HEK293 (cell line): ENCODE results near the gene EVC2.

Experiments
- CTCF ChIA-PET: fragments of 350-600 bp; formaldehyde crosslinking; extraction: SDS; loops from one replicate; lab custom pipeline; 2021; ENCODE audit warnings: antibody characterized with exemption; lab: Yijun Ruan, JAX
- POLR2A ChIA-PET: fragments of 300-600 bp; formaldehyde crosslinking; extraction: SDS; loops from one replicate; lab custom pipeline; 2020; ENCODE audit warnings: antibody characterized with exemption, inconsistent platforms; lab: Yijun Ruan, JAX
- H3K27ac ChIP-seq: fragments of 200-500 bp; sonication (Bioruptor generic); 2 replicates; pipeline ENCODE4 v1.5.1; 2014; ENCODE audit warnings: low read depth, low read length, control low read depth, inconsistent platforms; ENCODE audit errors: extremely low read depth
- H3K36me3 ChIP-seq, 2 experiments: fragments of 200-500 bp in 1 of 2; sonication (Bioruptor generic) in 1 of 2; 1 replicate in 1 of 2; 2 replicates in 1 of 2; pipeline ENCODE4 v1.5.1; 2014 to 2017; ENCODE audit warnings: inconsistent platforms in 2 of 2, low read length in 2 of 2; ENCODE audit not compliant: control insufficient read depth in 2 of 2, insufficient read depth in 1 of 2
- H3K4me1 ChIP-seq: fragments of 200-500 bp; sonication (Bioruptor generic); 2 replicates; pipeline ENCODE4 v1.5.1; 2014; ENCODE audit warnings: mild to moderate bottlenecking, low read length, inconsistent platforms; ENCODE audit not compliant: control insufficient read depth, insufficient read depth
- H3K4me3 ChIP-seq: 2 replicates; pipeline ENCODE4 v1.5.1; 2011; ENCODE audit warnings: low read depth, mild to moderate bottlenecking, control low read depth, low read length, moderate library complexity
- H3K9me3 ChIP-seq: fragments of 200-500 bp; sonication (Bioruptor generic); 2 replicates; pipeline ENCODE4 v1.5.1; 2014; ENCODE audit warnings: low read depth, low read length, inconsistent platforms; ENCODE audit not compliant: control insufficient read depth, insufficient read depth
- FEZF1 ChIP-seq: fragments of 450-650 bp; formaldehyde crosslinking; IDR thresholded peaks from 2 replicates; pipeline ENCODE4 v1.5.1; 2016; ENCODE audit warnings: missing biosample characterization, missing genetic modification characterization
- KLF1 ChIP-seq: fragments of 450-650 bp; formaldehyde crosslinking; IDR thresholded peaks from 2 replicates; pipeline ENCODE4 v1.5.1; 2016; ENCODE audit warnings: missing biosample characterization, missing genetic modification characterization
- KLF10 ChIP-seq: fragments of 450-650 bp; IDR thresholded peaks from 2 replicates; pipeline ENCODE4 v1.5.1; 2018; ENCODE audit warnings: missing biosample characterization, mild to moderate bottlenecking, missing genetic modification characterization
- MEIS1 ChIP-seq: sonication (generic); formaldehyde crosslinking; IDR thresholded peaks from 2 replicates; pipeline ENCODE4 v1.8.1; 2022; ENCODE audit warnings: missing genetic modification reagents, mild to moderate bottlenecking, borderline replicate concordance
- ZBTB17 ChIP-seq: fragments of 450-650 bp; formaldehyde crosslinking; IDR thresholded peaks from 2 replicates; pipeline ENCODE4 v1.5.1; 2016; ENCODE audit warnings: missing biosample characterization, missing genetic modification characterization
- ZFP69B ChIP-seq: fragments of 450-650 bp; formaldehyde crosslinking; IDR thresholded peaks from 2 replicates; pipeline ENCODE4 v1.5.1; 2016; ENCODE audit warnings: missing biosample characterization, missing genetic modification characterization
- ZNF114 ChIP-seq: fragments of 450-650 bp; formaldehyde crosslinking; IDR thresholded peaks from 2 replicates; pipeline ENCODE4 v1.5.0; 2017; ENCODE audit warnings: missing biosample characterization, missing genetic modification characterization
- ZNF169 ChIP-seq: fragments of 450-650 bp; formaldehyde crosslinking; IDR thresholded peaks from 2 replicates; pipeline ENCODE4 v1.5.1; 2016; ENCODE audit warnings: missing biosample characterization, missing genetic modification characterization
- ZNF184 ChIP-seq: fragments of 450-650 bp; IDR thresholded peaks from 2 replicates; pipeline ENCODE4 v1.5.1; 2018; ENCODE audit warnings: missing biosample characterization, mild to moderate bottlenecking, missing genetic modification characterization
- ZNF24 ChIP-seq: fragments of 450-650 bp; formaldehyde crosslinking; IDR thresholded peaks from 2 replicates; pipeline ENCODE4 v1.5.1; 2016; ENCODE audit warnings: missing biosample characterization, missing genetic modification characterization
- ZNF341 ChIP-seq: fragments of 450-650 bp; formaldehyde crosslinking; IDR thresholded peaks from 2 replicates; pipeline ENCODE4; 2016; ENCODE audit warnings: low read depth, missing biosample characterization, missing genetic modification characterization
- ZNF366 ChIP-seq: fragments of 450-650 bp; formaldehyde crosslinking; conservative IDR thresholded peaks from 2 replicates; pipeline ENCODE4 v1.5.1; 2016; ENCODE audit warnings: missing biosample characterization, missing genetic modification characterization
- ZNF416 ChIP-seq: fragments of 450-650 bp; formaldehyde crosslinking; IDR thresholded peaks from 2 replicates; pipeline ENCODE4 v1.5.1; 2016; ENCODE audit warnings: missing biosample characterization, missing genetic modification characterization
- ZNF473 ChIP-seq: fragments of 450-650 bp; formaldehyde crosslinking; IDR thresholded peaks from 2 replicates; pipeline ENCODE4 v1.5.1; 2017; ENCODE audit warnings: missing biosample characterization, missing genetic modification characterization
- ZNF48 ChIP-seq: fragments of 450-650 bp; formaldehyde crosslinking; IDR thresholded peaks from 2 replicates; pipeline ENCODE4 v1.5.1; 2016; ENCODE audit warnings: missing biosample characterization, missing genetic modification characterization
- ZNF624 ChIP-seq: fragments of 450-650 bp; formaldehyde crosslinking; IDR thresholded peaks from 2 replicates; pipeline ENCODE4 v1.5.1; 2017; ENCODE audit warnings: missing biosample characterization, missing genetic modification characterization
- ZNF660 ChIP-seq: fragments of 450-650 bp; IDR thresholded peaks from 2 replicates; pipeline ENCODE4 v1.5.1; 2018; ENCODE audit warnings: missing biosample characterization, mild to moderate bottlenecking, missing genetic modification characterization
- ZNF777 ChIP-seq: fragments of 450-650 bp; formaldehyde crosslinking; IDR thresholded peaks from 2 replicates; pipeline ENCODE4 v1.5.1; 2017; ENCODE audit warnings: missing biosample characterization, missing genetic modification characterization, borderline replicate concordance
- ZNF791 ChIP-seq: fragments of 450-650 bp; formaldehyde crosslinking; IDR thresholded peaks from 2 replicates; pipeline ENCODE4 v1.5.1; 2016; ENCODE audit warnings: missing biosample characterization, missing genetic modification characterization
- TF ChIP-seq, protein P1 (sequence below): fragments of 450-650 bp; formaldehyde crosslinking; IDR thresholded peaks from 2 replicates; pipeline ENCODE4; 2016; ENCODE audit warnings: missing biosample characterization, missing genetic modification characterization
- TF ChIP-seq, protein P2 (sequence below): fragments of 450-650 bp; formaldehyde crosslinking; IDR thresholded peaks from 2 replicates; pipeline ENCODE4 v1.5.1; 2016; ENCODE audit warnings: missing biosample characterization, missing genetic modification characterization
- TF ChIP-seq, protein P3 (sequence below): fragments of 450-650 bp; formaldehyde crosslinking; IDR thresholded peaks from 2 replicates; pipeline ENCODE4 v1.5.1; 2016; ENCODE audit warnings: missing biosample characterization, missing genetic modification characterization
- TF ChIP-seq, protein P4 (sequence below): fragments of 450-650 bp; formaldehyde crosslinking; IDR thresholded peaks from 2 replicates; pipeline ENCODE4 v1.5.1; 2017; ENCODE audit warnings: missing biosample characterization, missing genetic modification characterization

EVC2 gene

DNA sequence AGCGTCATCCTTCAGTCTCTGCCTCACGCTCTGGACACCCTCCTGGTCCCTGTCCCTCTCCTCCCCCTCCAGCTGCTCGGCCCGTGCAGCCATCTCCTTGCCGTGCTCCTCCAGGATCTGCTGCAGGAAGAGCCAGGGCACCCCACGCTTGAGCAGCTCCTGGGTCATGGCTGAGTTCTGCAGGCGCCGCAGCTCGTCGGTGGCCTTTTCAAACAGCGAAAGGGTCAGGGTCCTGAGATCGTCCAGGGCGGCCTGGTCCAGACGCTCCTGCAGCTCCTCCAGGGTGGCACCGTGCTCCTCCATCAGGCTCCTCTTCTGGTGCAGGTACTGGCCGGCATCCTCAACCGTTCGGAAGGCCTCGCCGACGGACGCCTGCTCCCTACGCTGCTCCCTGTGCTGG is 85.8 kb downstream of the EVC2 start:
- H3K4me3 ChIP-seq: no peak overlapping the region
- CTCF ChIA-PET: no interaction called here
- POLR2A ChIA-PET: no interaction called here
- no peaks in the 10 kb centered on the region for H3K4me1 ChIP-seq
- H3K9me3 ChIP-seq: no peaks in the 10 kb centered on the region
- H3K36me3 ChIP-seq: no peaks in the 10 kb centered on the region
- H3K27ac ChIP-seq: no peak overlapping the region
- TF ChIP-seq MEIS1 (CRISPR knock-in tag) (no peak), ZNF791 (tag by site-specific recombination) (no peak)

DNA sequence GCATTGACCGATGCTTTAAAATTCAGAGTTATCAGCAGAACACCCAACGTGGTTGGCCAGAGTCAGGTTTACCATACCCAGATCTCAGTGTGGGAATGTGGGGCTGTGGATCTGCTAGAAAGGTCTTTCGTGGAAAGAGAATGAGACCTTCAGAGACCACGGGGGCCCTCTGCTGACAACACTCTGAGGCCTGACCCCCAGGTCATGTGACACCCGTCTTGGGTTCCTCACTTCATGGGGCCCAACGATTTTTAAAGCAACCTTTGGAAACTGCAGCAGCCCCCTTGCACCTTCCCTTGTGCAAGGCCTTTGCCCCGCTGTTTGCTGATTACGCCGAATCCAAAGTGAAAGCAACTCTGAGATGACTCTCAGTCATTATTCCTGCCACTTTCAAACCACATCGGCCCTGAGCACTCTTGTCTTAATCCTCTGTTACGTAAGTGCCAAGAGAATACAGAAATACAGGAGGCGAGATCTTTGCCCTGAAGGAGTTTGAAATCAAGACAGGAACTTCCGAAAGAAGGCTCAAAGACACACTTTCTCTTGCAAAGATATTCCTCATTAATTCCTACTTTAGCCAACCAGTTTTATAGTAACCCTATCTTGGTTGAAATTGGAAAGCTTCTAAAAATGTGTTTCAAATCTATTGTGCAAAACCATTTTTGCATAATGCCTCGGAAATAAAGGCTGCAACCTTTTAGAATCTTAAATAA is 88.3 kb downstream of the EVC2 start:
- Histone ChIP-seq H3K4me1 (no peaks in the 10 kb centered on the region), H3K27ac (no peak overlapping the region), H3K36me3 (no peaks in the 10 kb centered on the region), H3K9me3 (no peaks in the 10 kb centered on the region), H3K4me3 (no peak overlapping the region)
- TF ChIP-seq ZNF660 (tag by site-specific recombination) (no peak), ZNF777 (tag by site-specific recombination) (no peak), ZNF114 (tag by site-specific recombination) (no peak), KLF1 (tag by site-specific recombination) (no peak), ZNF341 (tag by site-specific recombination) (no peak), KLF10 (tag by site-specific recombination) (no peak), ZNF48 (tag by site-specific recombination) (no peak), ZNF416 (tag by site-specific recombination) (no peak), ZFP69B (no peak), ZNF169 (tag by site-specific recombination) (no peak), FEZF1 (tag by site-specific recombination) (no peak)
- TF ChIP-seq, protein P1, sequence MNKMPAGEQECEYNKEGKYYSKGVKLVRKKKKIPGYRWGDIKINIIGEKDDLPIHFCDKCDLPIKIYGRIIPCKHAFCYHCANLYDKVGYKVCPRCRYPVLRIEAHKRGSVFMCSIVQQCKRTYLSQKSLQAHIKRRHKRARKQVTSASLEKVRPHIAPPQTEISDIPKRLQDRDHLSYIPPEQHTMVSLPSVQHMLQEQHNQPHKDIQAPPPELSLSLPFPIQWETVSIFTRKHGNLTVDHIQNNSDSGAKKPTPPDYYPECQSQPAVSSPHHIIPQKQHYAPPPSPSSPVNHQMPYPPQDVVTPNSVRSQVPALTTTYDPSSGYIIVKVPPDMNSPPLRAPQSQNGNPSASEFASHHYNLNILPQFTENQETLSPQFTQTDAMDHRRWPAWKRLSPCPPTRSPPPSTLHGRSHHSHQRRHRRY (tag by site-specific recombination): no peak
- TF ChIP-seq, protein P2, sequence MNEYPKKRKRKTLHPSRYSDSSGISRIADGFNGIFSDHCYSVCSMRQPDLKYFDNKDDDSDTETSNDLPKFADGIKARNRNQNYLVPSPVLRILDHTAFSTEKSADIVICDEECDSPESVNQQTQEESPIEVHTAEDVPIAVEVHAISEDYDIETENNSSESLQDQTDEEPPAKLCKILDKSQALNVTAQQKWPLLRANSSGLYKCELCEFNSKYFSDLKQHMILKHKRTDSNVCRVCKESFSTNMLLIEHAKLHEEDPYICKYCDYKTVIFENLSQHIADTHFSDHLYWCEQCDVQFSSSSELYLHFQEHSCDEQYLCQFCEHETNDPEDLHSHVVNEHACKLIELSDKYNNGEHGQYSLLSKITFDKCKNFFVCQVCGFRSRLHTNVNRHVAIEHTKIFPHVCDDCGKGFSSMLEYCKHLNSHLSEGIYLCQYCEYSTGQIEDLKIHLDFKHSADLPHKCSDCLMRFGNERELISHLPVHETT (tag by site-specific recombination): no peak
- ChIA-PET CTCF (no interaction called here), POLR2A (no interaction called here)

DNA sequence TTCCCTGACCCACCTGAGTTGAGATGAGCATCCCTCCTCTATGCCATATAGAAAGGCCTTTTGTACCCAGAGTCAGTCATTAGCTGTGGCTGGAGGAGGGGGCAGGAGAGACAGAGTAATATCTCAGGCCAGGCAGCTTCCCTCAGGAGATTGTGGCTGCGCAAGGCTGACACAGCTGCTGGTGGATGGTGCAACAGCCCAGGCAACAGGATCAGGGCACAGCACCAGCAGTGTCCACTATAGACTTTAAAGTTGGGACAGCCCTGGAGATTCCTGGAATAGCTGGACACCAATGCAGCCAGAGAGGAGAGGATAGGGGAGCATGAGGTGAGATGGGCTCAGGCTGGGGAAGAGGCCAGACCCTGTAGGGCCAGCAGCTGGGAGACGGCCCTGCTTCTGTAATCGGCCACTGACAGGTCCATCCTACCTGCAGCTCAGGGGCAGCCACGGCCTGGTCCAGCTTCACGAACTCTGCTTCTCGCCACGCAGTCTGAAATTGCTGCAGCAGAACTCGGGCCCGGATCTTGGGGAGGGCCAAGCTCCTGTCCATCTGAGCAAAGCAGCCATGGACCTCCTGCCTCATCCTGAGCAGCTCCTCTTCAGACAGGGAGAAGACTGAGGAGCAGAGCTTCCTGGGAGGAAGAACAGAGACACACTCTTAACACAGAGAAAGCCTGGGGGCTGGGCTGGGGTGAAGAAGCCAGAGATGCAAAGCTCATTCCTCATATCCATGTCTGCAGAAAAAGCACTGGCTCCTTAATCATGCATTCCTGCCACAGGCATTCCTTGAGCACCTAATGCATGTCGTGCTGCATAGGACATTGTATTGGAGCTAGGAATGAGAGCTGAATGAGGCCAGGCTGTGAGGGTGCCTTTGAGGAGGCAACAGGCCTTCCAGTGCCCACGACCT is 90.1 kb downstream of the EVC2 start:
- no peaks in the 10 kb centered on the region for H3K9me3 ChIP-seq
- H3K4me3 ChIP-seq: no peak overlapping the region
- POLR2A ChIA-PET: no interaction called here
- CTCF ChIA-PET: interaction anchor here (0.7 to 0.8 kb wide), 2 partner anchors 31 to 195 kb away, joined by 3 read pairs; no protein-coding TSS in a partner anchor
- H3K4me1 ChIP-seq: no peaks in the 10 kb centered on the region
- H3K27ac ChIP-seq: no peak overlapping the region
- no peaks in the 10 kb centered on the region for H3K36me3 ChIP-seq
- TF ChIP-seq ZNF24 (tag by site-specific recombination): no peak
- TF ChIP-seq ZBTB17 (tag by site-specific recombination): no peak
- TF ChIP-seq, protein P3, sequence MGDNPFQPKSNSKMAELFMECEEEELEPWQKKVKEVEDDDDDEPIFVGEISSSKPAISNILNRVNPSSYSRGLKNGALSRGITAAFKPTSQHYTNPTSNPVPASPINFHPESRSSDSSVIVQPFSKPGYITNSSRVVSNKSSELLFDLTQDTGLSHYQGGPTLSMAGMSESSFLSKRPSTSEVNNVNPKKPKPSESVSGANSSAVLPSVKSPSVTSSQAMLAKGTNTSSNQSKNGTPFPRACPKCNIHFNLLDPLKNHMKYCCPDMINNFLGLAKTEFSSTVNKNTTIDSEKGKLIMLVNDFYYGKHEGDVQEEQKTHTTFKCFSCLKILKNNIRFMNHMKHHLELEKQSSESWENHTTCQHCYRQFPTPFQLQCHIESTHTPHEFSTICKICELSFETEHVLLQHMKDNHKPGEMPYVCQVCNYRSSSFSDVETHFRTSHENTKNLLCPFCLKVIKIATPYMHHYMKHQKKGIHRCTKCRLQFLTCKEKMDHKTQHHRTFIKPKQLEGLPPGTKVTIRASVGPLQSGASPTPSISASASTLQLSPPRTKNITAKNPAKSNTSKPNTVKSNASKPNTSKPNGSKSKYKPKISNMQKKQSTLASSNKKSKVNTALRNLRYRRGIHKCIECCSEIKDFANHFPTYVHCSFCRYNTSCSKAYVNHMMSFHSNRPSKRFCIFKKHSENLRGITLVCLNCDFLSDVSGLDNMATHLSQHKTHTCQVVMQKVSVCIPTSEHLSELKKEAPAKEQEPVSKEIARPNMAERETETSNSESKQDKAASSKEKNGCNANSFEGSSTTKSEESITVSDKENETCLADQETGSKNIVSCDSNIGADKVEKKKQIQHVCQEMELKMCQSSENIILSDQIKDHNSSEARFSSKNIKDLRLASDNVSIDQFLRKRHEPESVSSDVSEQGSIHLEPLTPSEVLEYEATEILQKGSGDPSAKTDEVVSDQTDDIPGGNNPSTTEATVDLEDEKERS: no peak
- TF ChIP-seq ZNF473: no peak
- TF ChIP-seq, protein P4, sequence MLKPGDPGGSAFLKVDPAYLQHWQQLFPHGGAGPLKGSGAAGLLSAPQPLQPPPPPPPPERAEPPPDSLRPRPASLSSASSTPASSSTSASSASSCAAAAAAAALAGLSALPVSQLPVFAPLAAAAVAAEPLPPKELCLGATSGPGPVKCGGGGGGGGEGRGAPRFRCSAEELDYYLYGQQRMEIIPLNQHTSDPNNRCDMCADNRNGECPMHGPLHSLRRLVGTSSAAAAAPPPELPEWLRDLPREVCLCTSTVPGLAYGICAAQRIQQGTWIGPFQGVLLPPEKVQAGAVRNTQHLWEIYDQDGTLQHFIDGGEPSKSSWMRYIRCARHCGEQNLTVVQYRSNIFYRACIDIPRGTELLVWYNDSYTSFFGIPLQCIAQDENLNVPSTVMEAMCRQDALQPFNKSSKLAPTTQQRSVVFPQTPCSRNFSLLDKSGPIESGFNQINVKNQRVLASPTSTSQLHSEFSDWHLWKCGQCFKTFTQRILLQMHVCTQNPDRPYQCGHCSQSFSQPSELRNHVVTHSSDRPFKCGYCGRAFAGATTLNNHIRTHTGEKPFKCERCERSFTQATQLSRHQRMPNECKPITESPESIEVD: no peak
- no peak for TF ChIP-seq ZNF624 (tag by site-specific recombination)
- TF ChIP-seq ZNF184 (tag by site-specific recombination): no peak
- no peak for TF ChIP-seq ZNF366 (tag by site-specific recombination)
